K562 (cell line): Measurements from ENCODE around the gene RSRP1. TPM values are rescaled to one million over a fixed set of nuclear protein-coding genes. Genes with fewer than 3 reads are reported as not detected.

ENCODE experiments used
- ATAC-seq: fragments of 200-7000 bp; cut with Tn5 transposase; 3 replicates; pipeline ENCODE4 v1.9.1; 2020; ENCODE audit warnings: moderate library complexity
- BruUV-seq: library from RNA; stranded (reverse); fragments of 400-500 nt; replicated peaks from 2 replicates; lab custom pipeline; 2021; lab: Mats Ljungman, UMichigan
- CTCF ChIA-PET: fragments of 300-600 bp; formaldehyde crosslinking; extraction: SDS; loops from one replicate; lab custom pipeline; 2021; ENCODE audit warnings: low intra/inter-chr PET ratio; lab: Yijun Ruan, JAX
- POLR2A ChIA-PET: fragments of 300-600, 350-650 bp; sonication (Branson Sonifier 250); formaldehyde crosslinking; extraction: SDS; loops from one replicate; lab custom pipeline; 2021; ENCODE audit warnings: antibody characterized with exemption, inconsistent platforms; lab: Yijun Ruan, JAX
- DNase-seq, 4 experiments: peaks; one replicate each; pipeline versions ENCODE4 v3.0.0 to v3.0.0-alpha.2; 2011 to 2018; ENCODE audit warnings: low spot score in 3 of 4, mixed read lengths in 3 of 4; ENCODE audit errors: extremely low read depth in 1 of 4
- FAIRE-seq: peaks from 2 replicates; lab custom pipeline; 2011; peaks lifted over from hg19 to GRCh38; lab: Jason Lieb, UNC
- H2AFZ ChIP-seq: 2 replicates; pipeline ENCODE4 v1.6.0; 2011; ENCODE audit warnings: low read depth, low read length, control low read depth, inconsistent platforms
- H3K27ac ChIP-seq: fragments of 200-600 bp; 3 replicates; pipeline ENCODE4 v1.8.0; 2011; ENCODE audit warnings: low read depth, mild to moderate bottlenecking, control low read depth, inconsistent platforms, low read length, moderate library complexity, mixed read lengths; ENCODE audit errors: extremely low read depth
- H3K27me3 ChIP-seq, 2 experiments: fragments of 300-600 bp in 1 of 2; 2 replicates in 1 of 2; 3 replicates in 1 of 2; pipeline versions ENCODE4 v1.6.0 to v1.8.0; 2011; ENCODE audit warnings: inconsistent platforms in 2 of 2, low read length in 2 of 2, mild to moderate bottlenecking in 1 of 2, mixed read lengths in 1 of 2, moderate library complexity in 1 of 2; ENCODE audit not compliant: control insufficient read depth in 2 of 2, insufficient read depth in 2 of 2
- H3K36me3 ChIP-seq: fragments of 300-600 bp; 3 replicates; pipeline ENCODE4 v1.8.0; 2011; ENCODE audit warnings: mild to moderate bottlenecking, low read length, inconsistent platforms; ENCODE audit not compliant: control insufficient read depth, insufficient read depth
- H3K4me1 ChIP-seq, 2 experiments: fragments of 200-600 bp in 1 of 2; replicated peaks in 1 of 2; 2 replicates in 1 of 2; 3 replicates in 1 of 2; pipeline versions ENCODE4 v1.5.1 to v1.8.0; 2011; ENCODE audit warnings: inconsistent platforms in 2 of 2, low read length in 2 of 2, mild to moderate bottlenecking in 1 of 2, mixed read lengths in 1 of 2, moderate library complexity in 1 of 2; ENCODE audit not compliant: control insufficient read depth in 2 of 2, insufficient read depth in 2 of 2
- H3K4me2 ChIP-seq: 2 replicates; pipeline ENCODE4 v1.6.1; 2011; ENCODE audit warnings: low read length, control low read depth, inconsistent platforms, mixed read lengths; ENCODE audit not compliant: insufficient read depth
- H3K4me3 ChIP-seq: fragments of 200-600 bp; sonication (generic), shearing (Covaris generic); 2 replicates; pipeline ENCODE4 v1.5.1; 2016; ENCODE audit warnings: control low read depth, inconsistent platforms
- H3K79me2 ChIP-seq: fragments of 200-600 bp; 3 replicates; pipeline ENCODE4 v1.8.0; 2011; ENCODE audit warnings: low read length, inconsistent platforms; ENCODE audit not compliant: control insufficient read depth, insufficient read depth
- H3K9ac ChIP-seq, 2 experiments: 2 replicates each; pipeline versions ENCODE4 v1.6.0 to v1.6.1; 2011; ENCODE audit warnings: low read depth in 2 of 2, low read length in 2 of 2, control low read depth in 1 of 2, inconsistent platforms in 1 of 2, mild to moderate bottlenecking in 1 of 2, mixed read lengths in 1 of 2; ENCODE audit not compliant: insufficient read depth in 1 of 2
- H3K9me1 ChIP-seq: one replicate; pipeline ENCODE4 v1.6.0; 2011; ENCODE audit warnings: inconsistent platforms, mild to moderate bottlenecking, low read length, moderate library complexity; ENCODE audit not compliant: control insufficient read depth, insufficient read depth
- H3K9me3 ChIP-seq: replicated peaks from 2 replicates; pipeline ENCODE4 v1.5.1; 2011; ENCODE audit warnings: low read depth, low read length, inconsistent platforms; ENCODE audit not compliant: control insufficient read depth, insufficient read depth
- H4K20me1 ChIP-seq: replicated peaks from 2 replicates; pipeline ENCODE4 v1.6.1; 2011; ENCODE audit warnings: low read length, inconsistent platforms, mixed read lengths; ENCODE audit not compliant: control insufficient read depth, insufficient read depth
- ARHGAP35 ChIP-seq: fragments of 450-650 bp; IDR thresholded peaks from 2 replicates; pipeline ENCODE4 v1.6.1; 2018; ENCODE audit not compliant: partially characterized antibody
- ARID1B ChIP-seq: fragments of 450-650 bp; IDR thresholded peaks from 2 replicates; pipeline ENCODE4 v1.6.1; 2016; ENCODE audit warnings: antibody characterized with exemption, mild to moderate bottlenecking, inconsistent platforms
- ATF7 ChIP-seq: fragments of 450-650 bp; IDR thresholded peaks from 2 replicates; pipeline ENCODE4 v1.7.1; 2014; ENCODE audit warnings: mild to moderate bottlenecking, moderate library complexity
- DDX20 ChIP-seq: fragments of 450-650 bp; IDR thresholded peaks from 2 replicates; pipeline ENCODE4 v1.6.1; 2016; ENCODE audit warnings: missing genetic modification characterization, low read depth, mild to moderate bottlenecking, missing compliant biosample characterization, moderate library complexity
- DPF2 ChIP-seq: fragments of 450-650 bp; IDR thresholded peaks from 2 replicates; pipeline ENCODE4 v1.6.1; 2016
- FOS ChIP-seq: IDR thresholded peaks from 3 replicates; pipeline ENCODE4 v1.6.1; 2011; ENCODE audit not compliant: insufficient read length; ENCODE audit errors: extremely low read depth
- FOSL1 ChIP-seq: fragments of 200-800 bp; sonication (Bioruptor generic); conservative IDR thresholded peaks from 2 replicates; pipeline ENCODE4 v1.6.1; 2016; ENCODE audit warnings: missing genetic modification characterization, missing compliant biosample characterization
- FOXA3 ChIP-seq, 2 experiments: fragments of 450-650 bp in 1 of 2; sonication (generic) in 1 of 2; formaldehyde crosslinking; IDR thresholded peaks in 1 of 2; conservative IDR thresholded peaks in 1 of 2; 2 replicates each; pipeline versions ENCODE4 v1.4.0 to v1.8.0; 2020 to 2022; ENCODE audit warnings: mild to moderate bottlenecking in 2 of 2, missing genetic modification reagents in 1 of 2
- JUND ChIP-seq, 2 experiments: IDR thresholded peaks; 2 replicates in 1 of 2; 3 replicates in 1 of 2; pipeline ENCODE4 v1.6.1; 2011; ENCODE audit warnings: borderline replicate concordance in 2 of 2, low read depth in 2 of 2, low read length in 2 of 2, improper control_type of control experiment in 1 of 2, missing biosample characterization in 1 of 2, missing genetic modification characterization in 1 of 2, missing genetic modification reagents in 1 of 2
- NCOA4 ChIP-seq: fragments of 450-650 bp; IDR thresholded peaks from 2 replicates; pipeline ENCODE4 v1.6.1; 2018; ENCODE audit warnings: mild to moderate bottlenecking; ENCODE audit not compliant: partially characterized antibody
- NR2F6 ChIP-seq: fragments of 450-650 bp; formaldehyde crosslinking; IDR thresholded peaks from 2 replicates; pipeline ENCODE4 v1.4.0; 2020; ENCODE audit warnings: mild to moderate bottlenecking
- RBFOX2 ChIP-seq: fragments of 200-400 bp; formaldehyde crosslinking; IDR thresholded peaks from 2 replicates; pipeline ENCODE4 v1.6.1; 2017; ENCODE audit warnings: low read depth, mild to moderate bottlenecking, low read length, moderate library complexity
- RNF2 ChIP-seq: sonication (generic); IDR thresholded peaks from 2 replicates; pipeline ENCODE4 v1.6.1; 2016
- SIX5 ChIP-seq, 2 experiments: IDR thresholded peaks; 2 replicates each; pipeline ENCODE4 v1.6.1; 2011; ENCODE audit warnings: low read length in 2 of 2, borderline replicate concordance in 1 of 2, low read depth in 1 of 2, mild to moderate bottlenecking in 1 of 2, moderate library complexity in 1 of 2; ENCODE audit not compliant: insufficient read depth in 1 of 2
- SUPT5H ChIP-seq: fragments of 450-650 bp; IDR thresholded peaks from 2 replicates; pipeline ENCODE4 v1.6.1; 2016
- ZBTB8A ChIP-seq: fragments of 450-650 bp; IDR thresholded peaks from 2 replicates; pipeline ENCODE4 v1.6.1; 2018; ENCODE audit warnings: mild to moderate bottlenecking, moderate library complexity; ENCODE audit not compliant: partially characterized antibody
- ZKSCAN3 ChIP-seq: fragments of 250-450 bp; sonication (Bioruptor Pico); IDR thresholded peaks from 2 replicates; pipeline ENCODE4 v1.4.0; 2020
- ZNF274 ChIP-seq: IDR thresholded peaks from 2 replicates; pipeline ENCODE4 v1.6.1; 2011; ENCODE audit warnings: low read depth, mild to moderate bottlenecking, low read length, moderate library complexity, borderline replicate concordance
- ZNF77 ChIP-seq: fragments of 250-450 bp; sonication (Bioruptor Pico); IDR thresholded peaks from 2 replicates; pipeline ENCODE4 v1.5.0; 2020
- ZNF785 ChIP-seq: fragments of 250-450 bp; sonication (Bioruptor Pico); IDR thresholded peaks from 2 replicates; pipeline ENCODE4 v1.4.0; 2020; ENCODE audit warnings: mild to moderate bottlenecking
- WGBS: fragments of 100-300 bp; shearing (Covaris generic); methylation state at CpG from one replicate; pipeline ENCODE4 v1.1.6; 2016; ENCODE audit warnings: low coverage, mixed read lengths; ENCODE audit not compliant: insufficient coverage; ENCODE audit errors: missing lambda C conversion rate; 5-methylcytosine and 5-hydroxymethylcytosine counted together
- in situ Hi-C: fragments of 300-500 bp; cut with MboI; formaldehyde crosslinking; loops from 4 replicates; pipeline ENCODE4 v1.15.0; 2018; ENCODE audit warnings: inconsistent platforms, mixed read lengths
- intact Hi-C: fragments of 100-400 bp; cut with micrococcal nuclease; formaldehyde crosslinking; loops from 2 replicates; pipeline ENCODE4 v1.14.2; 2022
- polyA plus RNA-seq, 8 experiments: library from polyadenylated mRNA; depleted of rRNA in 4 of 8; stranded (reverse) in 5 of 8; unstranded in 3 of 8; fragments of >200 nt; fragmentation: Nextera tagmentation in 2 of 8; fragmentation: Illumina TruSeq in 1 of 8; extraction: Ambion mirVana in 2 of 8; extraction: Trizol in 1 of 8; gene quantifications; 2 replicates each; pipeline versions ENCODE4 v1.2.1 to v1.2.3, GENCODE V29; 2011 to 2014; ENCODE audit warnings: inconsistent platforms in 1 of 8, missing spikeins in 1 of 8
- total RNA-seq, 7 experiments: library from RNA; depleted of rRNA in 6 of 7; stranded (reverse); fragments of >200 nt in 6 of 7; fragmentation: Illumina TruSeq in 2 of 7; extraction: Trizol in 2 of 7; gene quantifications; 2 replicates each; pipeline versions ENCODE4 v1.2.1 to v1.2.3, GENCODE V29; 2011 to 2021; ENCODE audit warnings: low replicate concordance in 1 of 7
- TF ChIP-seq, protein P1 (sequence below): sonication (generic); formaldehyde crosslinking; IDR thresholded peaks from 2 replicates; pipeline ENCODE4 v1.8.0; 2022; ENCODE audit warnings: mild to moderate bottlenecking, missing genetic modification reagents
- TF ChIP-seq, protein P2 (sequence below): sonication (generic); formaldehyde crosslinking; IDR thresholded peaks from 2 replicates; pipeline ENCODE4 v1.8.0; 2022; ENCODE audit warnings: missing genetic modification reagents, mild to moderate bottlenecking, moderate library complexity, borderline replicate concordance
- TF ChIP-seq, protein P3 (sequence below): fragments of 200-800 bp; sonication (Bioruptor generic); IDR thresholded peaks from 2 replicates; pipeline ENCODE4 v1.6.1; 2017; ENCODE audit warnings: missing genetic modification characterization, missing compliant biosample characterization

Gene RSRP1
- total and polyA plus RNA-seq, 9 of the 15 experiments (the other 6 are each of a cell fraction or from before 2014, with no cell fraction given), result 27.2 to 283 (median 146) TPM

DNA sequence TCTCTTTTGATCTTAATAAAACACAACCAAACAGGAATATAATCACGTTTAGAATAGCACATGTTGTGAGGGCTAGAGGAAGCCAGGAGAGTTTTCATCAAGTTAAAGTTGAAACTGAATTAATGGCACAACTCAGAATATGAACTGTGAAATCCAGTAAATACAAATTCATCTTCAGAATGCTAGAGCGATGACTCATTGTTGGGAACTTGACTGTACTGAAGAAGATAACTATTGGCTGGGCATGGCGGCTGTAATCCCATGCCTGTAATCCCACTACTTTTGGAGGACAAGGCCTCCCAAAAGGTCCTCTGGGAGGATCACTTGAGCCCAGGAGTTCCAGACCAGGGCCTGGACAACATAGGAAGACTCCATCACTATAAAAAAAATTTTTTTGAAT lies 23.8 kb downstream of the RSRP1 start:
- Histone ChIP-seq H3K9me1 (no peaks in the 10 kb centered on the region), H3K27ac (no peak overlapping the region), H3K36me3 (peaks cover 65% of the 10 kb centered on the region), H3K27me3 (no peaks in the 10 kb centered on the region), H3K79me2 (no peaks in the 10 kb centered on the region), H3K4me3 (no peak overlapping the region), H3K9ac (no peak overlapping the region), H3K4me1 (peaks cover 0 to 6% of the 10 kb centered on the region in 2 experiments; a peak in 3 of 5 replicates), H3K4me2 (no peak overlapping the region), H3K9me3 (no peaks in the 10 kb centered on the region), H2AFZ (no peak overlapping the region), H4K20me1 (no peaks in the 10 kb centered on the region)
- DNase-seq (no peak), ATAC-seq (no peak), FAIRE-seq (no peak)
- POLR2A ChIA-PET, result interaction anchor here (13.3 kb wide), 1 partner anchor 7 kb away, joined by 113 read pairs; the partner anchor contains the start of gene SYF2
- BruUV-seq, result no TSS peak
- WGBS, result 44% methylated on average over 3 of the region's 3 CpGs
- in situ Hi-C loops (no loop called here), intact Hi-C loops (no loop called here)
- CTCF ChIA-PET, result no interaction called here
- no peak for TF ChIP-seq DDX20 (tag)
- TF ChIP-seq ZKSCAN3 (CRISPR knock-in tag), result no peak
- TF ChIP-seq JUND (IDR thresholded peaks at IDR 0.05; ENCODE audit: borderline replicate concordance, low read depth, low read length), result peak; percentile 74; the same call in 1 of the 2 replicates
- TF ChIP-seq JUND (tag; IDR thresholded peaks at IDR 0.05; ENCODE audit: borderline replicate concordance, low read depth, low read length), result peak; percentile 75
- TF ChIP-seq ATF7, result no peak
- peak; percentile 84 for TF ChIP-seq FOSL1 (tag)
- peak; percentile 8 for TF ChIP-seq FOS
- no peak for TF ChIP-seq ZNF77 (CRISPR knock-in tag)
- TF ChIP-seq, protein P1, sequence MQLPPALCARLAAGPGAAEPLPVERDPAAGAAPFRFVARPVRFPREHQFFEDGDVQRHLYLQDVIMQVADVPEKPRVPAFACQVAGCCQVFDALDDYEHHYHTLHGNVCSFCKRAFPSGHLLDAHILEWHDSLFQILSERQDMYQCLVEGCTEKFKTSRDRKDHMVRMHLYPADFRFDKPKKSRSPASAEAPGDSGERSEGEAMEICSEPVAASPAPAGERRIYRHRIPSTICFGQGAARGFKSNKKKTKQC (CRISPR knock-in tag), result no peak
- peak; percentile 40; the same call in 1 of the 2 replicates for TF ChIP-seq DPF2
- TF ChIP-seq, protein P2, sequence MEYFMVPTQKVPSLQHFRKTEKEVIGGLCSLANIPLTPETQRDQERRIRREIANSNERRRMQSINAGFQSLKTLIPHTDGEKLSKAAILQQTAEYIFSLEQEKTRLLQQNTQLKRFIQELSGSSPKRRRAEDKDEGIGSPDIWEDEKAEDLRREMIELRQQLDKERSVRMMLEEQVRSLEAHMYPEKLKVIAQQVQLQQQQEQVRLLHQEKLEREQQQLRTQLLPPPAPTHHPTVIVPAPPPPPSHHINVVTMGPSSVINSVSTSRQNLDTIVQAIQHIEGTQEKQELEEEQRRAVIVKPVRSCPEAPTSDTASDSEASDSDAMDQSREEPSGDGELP, result no peak
- TF ChIP-seq SIX5 (IDR thresholded peaks at IDR 0.05; ENCODE audit: borderline replicate concordance in 1 of 2, insufficient read depth in 1 of 2, low read depth in 1 of 2, low read length in 2 of 2), result no peak
- TF ChIP-seq ZNF785 (CRISPR knock-in tag), result no peak
- TF ChIP-seq ARID1B, result 0 out of 2 replicates have a peak, but pooled peaks have one; percentile 15
- TF ChIP-seq ZBTB8A, result no peak
- TF ChIP-seq FOXA3 (CRISPR knock-in tag; conservative IDR thresholded peaks at IDR 0.05 in 1 of 2, IDR thresholded peaks at IDR 0.05 in 1 of 2), result no peak
- TF ChIP-seq, protein P3, sequence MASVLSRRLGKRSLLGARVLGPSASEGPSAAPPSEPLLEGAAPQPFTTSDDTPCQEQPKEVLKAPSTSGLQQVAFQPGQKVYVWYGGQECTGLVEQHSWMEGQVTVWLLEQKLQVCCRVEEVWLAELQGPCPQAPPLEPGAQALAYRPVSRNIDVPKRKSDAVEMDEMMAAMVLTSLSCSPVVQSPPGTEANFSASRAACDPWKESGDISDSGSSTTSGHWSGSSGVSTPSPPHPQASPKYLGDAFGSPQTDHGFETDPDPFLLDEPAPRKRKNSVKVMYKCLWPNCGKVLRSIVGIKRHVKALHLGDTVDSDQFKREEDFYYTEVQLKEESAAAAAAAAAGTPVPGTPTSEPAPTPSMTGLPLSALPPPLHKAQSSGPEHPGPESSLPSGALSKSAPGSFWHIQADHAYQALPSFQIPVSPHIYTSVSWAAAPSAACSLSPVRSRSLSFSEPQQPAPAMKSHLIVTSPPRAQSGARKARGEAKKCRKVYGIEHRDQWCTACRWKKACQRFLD (CRISPR knock-in tag), result no peak
- no peak for TF ChIP-seq NR2F6 (CRISPR knock-in tag)
- TF ChIP-seq RBFOX2, result no peak
- no peak for TF ChIP-seq SUPT5H
- no peak for TF ChIP-seq NCOA4
- TF ChIP-seq ZNF274, result no peak
- TF ChIP-seq RNF2, result no peak
- no peak for TF ChIP-seq ARHGAP35
